Transverse colon (tissue), 4 donors: ENCODE results near the gene MTCH1.

Experiments used
- CTCF ChIP-seq, 5 experiments: fragments of 200-600 bp in 3 of 5; fragments of 450-650 bp in 2 of 5; sonication (generic) in 3 of 5; IDR thresholded peaks; 1 replicate in 2 of 5; 2 replicates in 3 of 5; pipeline ENCODE4 v1.5.1; 2016 to 2017; ENCODE audit warnings: antibody characterized with exemption in 5 of 5, inconsistent platforms in 3 of 5, mild to moderate bottlenecking in 2 of 5, moderate library complexity in 1 of 5
- POLR2A ChIP-seq: fragments of 450-650 bp; IDR thresholded peaks from one replicate; pipeline ENCODE4 v1.6.1; 2016; ENCODE audit warnings: antibody characterized with exemption, mild to moderate bottlenecking, moderate library complexity
- POLR2AphosphoS5 ChIP-seq, 3 donors: sonication (generic); formaldehyde crosslinking; IDR thresholded peaks; one replicate each; pipeline ENCODE4 v1.6.1; 2016; ENCODE audit warnings: antibody characterized with exemption in 3 of 3

DNA sequence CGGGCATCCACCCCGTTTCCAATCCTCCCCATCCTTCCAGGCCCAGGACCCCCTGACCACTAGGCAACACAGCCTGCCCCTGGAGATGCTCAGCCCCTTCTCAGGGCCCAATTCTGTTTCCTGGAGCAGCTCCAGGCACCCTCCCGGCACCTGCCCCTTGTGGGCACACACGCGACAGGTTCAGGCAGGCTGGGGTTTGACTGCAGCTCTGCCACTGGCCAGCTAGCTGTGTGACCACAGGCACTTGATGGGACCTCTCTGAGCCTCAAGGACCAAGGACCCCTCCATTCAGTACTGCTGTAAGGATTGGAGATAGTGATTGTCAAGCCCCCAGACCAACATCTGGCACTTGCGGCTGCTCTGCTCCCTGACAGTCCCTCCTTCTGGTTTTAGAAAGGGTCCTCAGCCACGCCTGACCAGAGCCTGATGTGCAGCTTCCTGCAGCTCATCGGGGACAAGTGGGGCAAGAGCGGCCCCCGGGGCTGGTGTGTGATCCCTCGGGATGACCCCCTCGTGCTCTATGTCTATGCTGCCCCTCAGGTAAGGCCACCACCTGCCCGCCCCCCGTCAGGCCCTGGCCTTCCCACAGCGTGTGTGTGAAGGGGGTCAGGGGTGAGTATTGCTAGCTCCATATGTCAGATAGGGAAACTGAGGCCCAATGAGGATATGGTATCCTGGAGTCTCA lies 41.2 kb upstream of the MTCH1 start:
- no peak for TF ChIP-seq CTCF (IDR thresholded peaks at IDR 0.05)
- TF ChIP-seq POLR2A, result no peak
- TF ChIP-seq POLR2AphosphoS5 (IDR thresholded peaks at IDR 0.05), result no peak
